Pons (tissue), 1 donor: Measurements from ENCODE around the gene LILRB2.
"Not testable (repeated sequence)": the region's sequence is repeated elsewhere in the genome, so short reads cannot be mapped to it uniquely, and the experiment has no call there.

ENCODE experiments used
- DNase-seq: peaks from one replicate; pipeline ENCODE4 v3.0.0-alpha.2; 2016; ENCODE audit warnings: low spot score

LILRB2 gene

DNA sequence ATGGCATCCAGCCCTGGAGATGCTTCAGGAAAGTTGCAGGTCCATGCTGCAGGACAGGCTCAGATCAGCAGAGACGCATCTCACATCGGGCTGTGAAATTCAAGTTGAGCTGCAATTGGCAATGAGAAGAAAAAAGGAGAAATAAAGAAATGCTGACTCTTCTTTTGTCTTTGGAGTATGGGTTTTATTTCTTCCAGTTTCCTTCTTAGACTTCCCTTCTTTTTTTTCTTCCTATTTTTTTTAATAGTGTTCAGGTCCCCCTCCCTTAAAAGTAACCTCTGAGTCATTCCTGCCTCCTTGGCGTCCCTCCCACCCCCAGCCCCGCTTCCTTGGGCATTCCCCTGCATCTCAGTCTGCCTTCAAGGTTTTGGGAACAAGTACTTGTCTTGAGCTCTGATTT is 9.3 kb downstream of the LILRB2 start:
- peak; percentile 11 for DNase-seq

DNA sequence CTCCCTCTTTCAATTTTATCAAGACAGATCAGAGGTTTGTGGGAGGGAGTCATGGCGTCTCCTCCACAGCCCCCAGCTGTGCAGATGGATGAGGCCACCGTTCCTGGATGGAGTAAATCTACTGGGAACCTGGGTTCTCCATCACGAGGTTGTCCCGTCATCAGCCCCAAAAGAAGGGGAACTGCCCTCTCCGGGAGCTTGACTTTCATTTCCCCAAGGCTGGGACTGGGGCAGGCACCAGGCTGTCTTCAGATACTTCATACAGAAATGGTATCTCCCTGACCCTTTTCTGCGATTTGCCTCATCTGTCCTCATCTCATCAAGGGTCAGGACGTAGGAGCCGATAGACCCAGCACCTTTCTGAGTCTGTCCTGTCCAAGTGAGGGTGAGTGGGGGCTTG is 9.8 kb downstream of the LILRB2 start:
- DNase-seq = peak; percentile 60

DNA sequence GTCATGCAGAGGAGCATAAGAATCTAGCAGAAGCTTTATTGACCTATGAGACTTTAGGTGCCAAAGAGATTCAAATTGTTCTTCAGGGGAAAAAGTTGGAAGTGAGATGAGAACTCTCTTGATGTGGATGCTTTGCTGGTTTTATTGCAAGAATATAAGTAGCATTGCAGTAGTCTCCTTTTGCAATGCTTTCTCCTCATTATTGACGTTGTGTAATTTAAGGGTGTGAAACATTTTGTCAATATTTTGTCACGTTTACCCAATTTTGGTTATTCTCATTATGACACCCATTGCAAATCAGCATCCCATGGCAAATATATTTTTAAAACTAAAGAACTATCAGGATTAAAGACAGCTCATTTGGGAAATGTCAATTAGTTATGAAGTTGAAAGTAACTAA is 12.0 kb downstream of the LILRB2 start:
- no peak for DNase-seq

DNA sequence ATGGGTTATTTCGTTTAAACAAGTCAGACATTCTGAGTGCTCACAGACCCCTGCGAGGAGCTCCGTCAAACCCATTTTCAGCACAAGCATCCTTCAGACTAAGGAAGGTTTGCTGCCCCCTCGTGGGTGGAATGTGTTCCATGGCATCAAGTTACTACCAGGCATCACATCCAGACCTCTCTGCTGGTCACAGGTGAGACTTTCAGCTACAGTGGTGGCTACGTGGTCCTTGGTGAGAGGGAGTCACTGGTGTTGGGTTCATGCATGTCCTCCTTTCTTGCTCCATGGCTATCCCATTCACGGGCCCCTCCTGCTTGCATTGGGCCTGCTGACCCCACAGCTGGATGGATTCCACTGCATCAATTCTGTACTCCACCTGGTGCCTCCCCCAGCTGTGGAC is 14.8 kb downstream of the LILRB2 start:
- DNase-seq = peak; percentile 46

DNA sequence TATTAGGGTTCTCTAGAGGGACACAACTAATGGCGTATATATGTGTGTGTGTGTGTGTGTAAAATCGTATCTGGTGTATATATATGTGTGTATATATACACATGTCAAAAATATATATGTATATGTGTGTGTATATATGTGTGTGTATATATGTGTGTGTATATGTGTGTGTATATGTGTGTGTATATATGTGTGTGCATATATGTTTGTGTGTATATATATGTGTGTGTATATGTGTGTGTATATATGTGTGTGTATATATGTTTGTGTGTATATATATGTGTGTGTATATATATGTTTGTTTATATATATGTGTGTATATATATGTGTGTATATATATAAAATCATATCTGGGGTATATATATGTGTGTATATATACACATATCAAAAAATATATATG is 18.4 kb downstream of the LILRB2 start:
- no peak for DNase-seq

DNA sequence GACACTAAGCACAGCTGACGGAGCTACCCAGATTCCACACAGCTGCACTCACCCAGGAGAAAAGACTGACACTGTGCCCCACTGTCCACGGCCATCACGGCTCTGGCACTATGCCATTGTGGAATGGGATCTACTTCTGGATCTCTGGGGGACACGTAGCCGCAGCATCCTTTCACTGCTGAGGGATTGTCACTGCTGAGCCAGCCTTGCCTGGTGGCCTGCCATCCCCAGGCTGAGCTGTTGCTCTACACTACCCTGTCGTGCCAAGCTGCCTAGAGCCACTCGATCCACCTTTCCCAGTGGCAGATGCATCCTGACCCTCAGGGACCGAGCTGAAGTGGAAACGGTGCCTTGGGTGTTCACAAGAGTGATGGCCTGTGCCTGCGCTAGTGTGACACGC is 18.8 kb downstream of the LILRB2 start:
- no peak for DNase-seq

DNA sequence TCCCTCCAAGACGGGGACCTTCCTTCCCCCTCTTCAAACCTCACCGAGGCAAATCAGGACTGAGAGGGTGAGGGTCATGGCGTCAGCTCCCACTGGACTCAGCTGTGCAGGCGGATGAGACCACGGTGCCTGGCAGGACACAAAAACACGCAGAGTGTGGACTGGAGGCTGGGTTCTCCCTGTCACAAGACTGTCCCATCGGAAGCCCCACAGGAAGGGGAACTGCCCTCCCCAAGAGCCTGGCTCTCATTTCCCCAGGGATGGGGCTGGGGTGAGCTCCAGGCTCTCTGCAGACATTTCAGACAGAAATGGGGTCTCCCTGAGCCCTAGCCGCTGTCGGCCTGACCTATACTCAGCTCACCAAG is 23.8 kb downstream of the LILRB2 start, which contains the start of gene LILRB5:
Gene LILRB5 (minus strand): TSS at position 158 of the 365 bp plus-strand sequence. CDS start 80 bp downstream, at position 78.
- DNase-seq = no peak

DNA sequence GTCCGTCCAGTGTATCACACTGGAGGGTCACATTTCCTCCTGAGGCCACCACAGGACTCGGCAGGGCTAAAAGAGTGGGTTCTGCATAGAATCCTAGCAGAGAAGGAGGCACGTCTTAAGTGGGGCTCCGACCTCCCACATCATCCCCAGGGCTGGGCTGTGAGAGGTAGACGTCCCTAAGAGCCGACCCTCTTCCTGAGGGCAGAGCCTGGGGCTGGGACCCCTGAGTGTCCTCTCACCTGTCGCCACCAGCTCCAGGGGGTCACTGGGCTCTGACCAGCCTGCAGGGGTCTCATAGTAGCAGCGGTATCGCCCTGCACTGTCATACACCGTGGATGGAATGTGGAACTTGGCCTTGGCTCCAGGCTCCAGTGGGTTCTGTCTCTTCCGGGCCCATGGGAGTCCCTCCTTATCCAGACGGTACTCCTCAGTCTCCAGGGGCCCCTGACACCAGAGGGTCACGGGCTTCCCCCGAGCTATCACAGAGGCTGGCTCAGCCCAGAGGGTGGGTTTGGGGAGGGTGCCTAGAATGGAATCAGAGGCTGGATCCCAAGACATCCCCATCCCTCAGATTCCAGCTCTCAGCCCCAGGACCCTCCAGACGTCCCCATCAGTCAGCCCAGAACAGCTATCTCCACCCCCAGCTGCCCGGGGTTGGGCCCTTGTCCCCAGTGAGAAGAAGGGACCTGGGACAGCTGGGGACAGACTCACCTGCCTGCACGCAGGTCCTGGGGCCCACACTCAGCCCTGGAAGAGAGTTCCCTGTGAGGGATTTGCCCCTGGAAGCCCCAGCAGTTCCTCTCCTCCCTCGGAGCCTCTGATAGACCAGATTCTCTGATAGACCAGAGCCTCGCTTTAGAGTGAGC is 24.4 kb downstream of the LILRB2 start:
- no peak for DNase-seq

DNA sequence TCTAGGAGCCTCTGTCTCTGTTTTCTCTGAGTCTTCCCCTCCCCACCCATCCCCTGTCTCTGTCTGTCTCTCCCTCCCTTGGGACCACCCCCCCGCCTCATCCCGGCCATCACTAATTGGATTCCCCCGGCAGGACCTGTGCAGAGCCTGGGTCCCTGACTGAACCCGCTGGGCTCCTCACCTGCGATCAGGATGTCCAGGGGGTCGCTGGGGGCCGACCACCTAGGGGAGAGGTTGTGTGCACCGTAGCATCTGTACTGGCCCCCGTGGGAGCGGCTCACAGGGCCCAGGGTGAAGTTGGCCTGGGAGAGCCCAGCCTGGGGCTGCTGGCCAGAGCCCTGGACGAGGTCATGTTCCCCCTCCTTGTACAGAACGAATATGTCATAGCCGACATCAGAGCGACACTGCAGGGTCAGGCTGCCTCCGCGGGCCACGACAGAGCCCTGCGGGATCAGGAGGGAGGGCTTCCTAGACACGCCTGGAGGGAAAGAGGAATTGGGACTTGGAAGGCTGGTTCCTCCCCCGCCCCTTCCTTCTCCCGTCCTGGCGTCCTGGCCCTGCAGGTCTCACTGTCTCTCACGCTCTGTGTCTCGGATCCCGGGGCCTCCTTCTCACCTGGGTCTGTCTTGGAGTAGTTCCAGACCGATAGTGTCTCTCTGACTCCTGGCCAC is 25.7 kb downstream of the LILRB2 start:
- DNase-seq = no peak

DNA sequence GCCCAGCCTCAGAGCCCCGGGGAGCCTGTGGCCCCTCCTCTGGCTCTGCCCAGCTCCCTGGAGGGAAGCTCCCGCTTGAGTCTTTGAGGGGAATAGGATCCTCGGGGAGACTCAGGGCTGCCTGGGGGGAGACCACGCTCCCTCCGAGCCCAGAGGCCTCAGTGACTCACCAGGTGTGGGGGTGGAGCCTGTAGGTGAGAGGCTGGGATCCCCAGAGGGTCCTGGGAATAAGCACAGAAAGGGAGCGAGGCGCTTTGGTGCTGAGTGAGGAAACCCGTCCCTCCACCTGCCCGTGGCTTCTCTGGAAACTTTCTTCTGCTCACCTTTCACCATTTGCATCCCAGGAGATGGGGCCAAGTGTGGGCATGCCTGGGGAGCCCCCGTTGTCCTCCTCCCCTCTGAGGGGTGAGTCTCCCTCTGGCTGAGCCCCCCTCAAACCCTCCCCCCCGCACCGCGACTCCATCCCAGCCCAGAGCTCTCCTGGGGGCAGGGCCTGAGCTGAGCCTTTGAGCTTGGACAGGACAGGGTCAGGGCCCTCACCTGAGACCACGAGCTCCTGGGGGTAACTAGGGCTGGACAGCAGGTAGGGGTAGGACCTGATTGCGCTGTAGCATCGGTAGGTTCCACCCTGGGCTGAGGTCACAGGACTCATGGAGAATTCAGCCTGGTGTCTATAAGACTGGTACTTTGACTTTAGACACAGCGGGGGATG is 26.6 kb downstream of the LILRB2 start:
- no peak for DNase-seq

DNA sequence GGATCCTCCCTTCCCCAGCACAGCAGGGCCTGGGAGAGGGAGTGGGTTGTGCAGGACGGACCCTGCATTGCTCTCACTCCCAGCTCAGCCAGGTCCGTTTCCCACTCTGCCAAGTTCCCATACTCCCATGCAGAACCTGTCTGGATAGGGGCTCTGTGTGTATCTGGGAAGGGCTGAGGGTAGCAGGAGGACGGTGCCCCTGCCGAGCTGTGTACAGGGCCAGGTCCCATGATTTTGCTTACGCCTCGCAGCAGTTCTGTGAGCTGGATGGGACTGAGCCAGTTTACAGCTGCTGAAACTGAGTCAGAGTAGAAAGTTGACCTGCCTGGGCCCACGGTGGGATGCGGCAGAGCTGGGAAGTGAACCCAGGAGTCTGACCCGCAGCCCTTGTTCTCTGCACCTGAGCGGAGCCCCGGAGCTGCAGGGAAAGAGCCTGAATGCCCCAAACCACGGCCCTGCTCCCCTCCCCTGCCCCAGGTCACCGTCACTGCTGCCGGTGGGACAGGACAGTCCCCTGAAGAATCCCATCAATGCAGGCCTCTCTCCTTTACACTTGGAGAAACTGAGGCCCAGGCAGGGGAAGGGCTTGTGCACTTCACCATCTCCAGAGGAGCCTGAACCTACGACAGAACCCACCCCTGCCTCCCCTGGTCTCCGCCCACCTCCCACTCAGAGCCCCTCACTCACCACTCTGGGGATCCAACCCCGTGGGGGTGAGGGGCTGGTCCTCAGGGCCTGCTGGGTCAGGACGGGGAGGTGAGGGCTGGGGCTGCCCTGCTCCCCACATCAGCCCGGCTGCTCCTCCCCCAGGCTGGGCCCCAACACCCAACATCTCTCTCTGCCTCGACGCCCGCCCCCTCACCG is 27.3 kb downstream of the LILRB2 start:
- no peak for DNase-seq

DNA sequence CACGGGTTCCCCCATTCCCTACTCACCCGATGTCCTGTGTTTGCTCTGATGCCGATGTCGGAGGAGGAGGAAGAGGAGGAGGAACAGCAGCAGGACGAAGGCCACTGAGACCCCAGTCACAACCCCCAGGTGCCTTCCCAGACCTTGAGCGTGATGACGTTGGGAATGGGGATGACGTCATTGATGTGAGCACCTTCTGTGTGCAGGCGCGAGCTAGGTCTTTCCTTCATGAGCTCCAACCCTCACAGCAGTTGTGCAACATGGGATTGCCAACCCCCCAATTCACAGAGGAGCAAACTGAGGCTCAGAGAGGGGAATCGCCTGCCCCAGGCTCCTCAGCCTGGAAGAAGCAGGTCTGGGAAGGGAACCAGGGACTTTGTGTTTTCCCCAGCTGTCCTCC is 28.1 kb downstream of the LILRB2 start:
- DNase-seq = no peak

DNA sequence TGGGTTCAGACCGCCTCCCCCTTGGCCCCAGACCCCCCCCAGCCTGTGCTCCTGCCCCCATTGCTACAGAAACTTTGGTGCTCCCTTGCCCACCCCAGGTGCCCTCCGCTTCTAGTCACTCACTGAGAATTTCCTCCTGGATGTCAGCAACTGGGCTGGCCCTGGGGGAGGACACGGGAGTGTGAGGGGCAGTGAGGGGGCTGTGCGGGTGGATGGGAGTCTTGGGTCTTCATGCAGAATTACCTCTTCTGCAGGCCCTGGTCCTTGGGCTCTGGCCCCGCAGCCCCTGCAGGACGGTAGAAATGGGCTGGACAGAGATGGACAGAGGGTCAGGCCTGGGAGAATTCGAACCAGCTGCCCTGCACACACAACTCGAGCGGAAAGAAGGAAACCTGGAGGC is 28.7 kb downstream of the LILRB2 start:
- no peak for DNase-seq

DNA sequence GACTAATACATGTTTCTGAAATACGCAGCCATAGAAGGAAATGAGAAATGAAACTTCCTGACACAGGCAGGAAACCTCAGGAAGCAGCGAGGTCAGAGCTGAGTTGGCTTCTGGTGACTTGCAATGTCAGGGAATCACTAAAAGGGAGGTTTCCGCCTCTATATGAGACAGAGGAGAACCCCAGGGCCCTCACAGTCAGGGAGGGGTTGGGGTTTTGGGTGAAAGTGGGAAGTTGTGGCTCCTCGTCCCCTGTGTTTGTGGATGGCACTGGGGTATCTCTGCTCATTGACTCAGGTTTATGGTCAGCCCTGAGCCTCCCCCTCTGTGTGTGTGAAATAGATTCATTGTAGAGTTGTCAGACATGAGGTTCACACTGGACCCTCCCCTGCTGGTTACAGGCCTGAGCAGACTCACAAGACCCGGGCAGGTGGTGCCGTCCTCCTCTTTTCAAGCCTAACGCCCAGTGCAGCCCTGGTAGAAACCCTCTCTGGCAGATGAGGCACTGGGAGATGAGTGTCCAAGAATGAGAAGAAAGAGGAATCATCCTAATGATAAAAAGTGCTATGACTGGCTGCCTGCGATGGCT is 32.8 kb downstream of the LILRB2 start:
- peak; percentile 80 for DNase-seq

DNA sequence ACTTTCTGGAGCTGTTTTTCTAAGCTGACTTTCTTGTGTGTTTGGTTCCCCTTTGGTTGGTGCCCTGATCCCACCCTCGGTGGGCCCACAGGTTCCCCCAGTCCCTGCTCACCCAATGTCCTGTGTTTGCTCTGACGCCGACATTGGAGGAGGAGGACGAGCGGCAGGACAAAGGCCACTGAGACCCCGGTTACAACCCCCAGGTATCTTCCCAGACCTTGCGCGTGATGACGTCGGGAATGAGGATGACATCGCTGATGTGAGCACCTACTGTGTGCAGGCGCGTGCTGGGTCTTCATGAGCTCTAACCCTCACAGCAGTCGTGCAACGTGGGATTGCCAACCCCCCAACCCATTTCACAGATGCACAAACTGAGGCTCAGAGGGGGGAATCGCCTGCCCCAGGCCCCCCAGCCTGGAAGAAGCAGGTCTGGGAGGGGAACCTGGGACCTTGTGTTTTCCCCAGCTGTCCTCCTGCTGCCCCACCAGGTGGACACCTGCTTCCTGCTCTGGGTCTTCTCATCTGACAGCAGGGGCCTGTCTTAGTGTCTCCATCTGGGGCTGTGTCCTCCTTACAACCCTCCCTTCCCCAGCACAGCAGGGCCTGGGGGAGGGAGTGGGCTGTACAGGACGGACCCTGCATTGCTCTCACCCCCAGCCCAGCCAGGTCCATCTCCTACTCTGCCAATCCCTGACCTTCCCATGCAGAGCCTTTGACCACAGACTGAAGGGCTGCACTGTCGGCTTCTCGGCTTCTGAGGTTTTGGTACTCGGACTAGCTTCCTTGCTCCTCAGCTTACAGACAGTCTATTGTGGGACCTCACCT is 33.6 kb downstream of the LILRB2 start:
- no peak for DNase-seq

DNA sequence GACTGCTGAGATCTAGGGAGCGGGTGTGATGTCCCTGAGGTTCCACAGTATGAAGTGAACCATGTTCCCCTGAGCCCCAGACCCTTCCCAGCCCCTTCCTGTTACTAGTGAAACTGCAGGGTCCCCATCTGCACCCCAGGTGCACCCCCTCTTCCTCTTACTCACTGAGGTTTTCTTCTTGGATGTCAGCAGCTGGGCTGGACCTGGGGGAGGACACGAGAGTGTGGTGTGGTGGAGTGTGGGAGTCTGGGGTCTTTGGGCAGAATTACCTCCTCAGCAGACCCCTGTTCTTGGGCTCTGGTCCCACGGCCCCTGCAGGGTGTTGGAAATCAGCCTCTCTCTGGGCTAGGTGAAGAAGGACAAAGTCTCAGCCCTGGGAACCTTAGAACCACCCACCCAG is 35.0 kb downstream of the LILRB2 start:
- no peak for DNase-seq

DNA sequence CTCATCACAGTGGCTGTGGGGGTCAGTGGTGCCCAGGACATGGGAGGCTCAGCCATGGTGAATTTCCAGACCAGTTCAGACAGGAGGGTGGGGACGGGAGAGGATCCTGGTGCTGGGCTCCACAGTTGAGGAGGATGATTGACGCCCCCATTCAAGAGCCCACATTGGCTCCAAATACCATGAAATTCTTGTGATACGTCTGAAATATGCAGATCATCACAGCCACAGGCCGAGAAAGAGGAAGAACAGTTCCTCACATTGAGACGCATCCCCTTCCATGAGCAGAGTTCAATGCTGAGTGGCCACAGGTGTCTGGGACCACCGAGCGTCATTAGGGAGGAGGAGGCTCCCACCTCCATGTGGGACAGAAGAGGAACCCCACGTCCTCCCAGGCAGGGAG is 37.1 kb downstream of the LILRB2 start:
- DNase-seq = not testable (repeated sequence)

DNA sequence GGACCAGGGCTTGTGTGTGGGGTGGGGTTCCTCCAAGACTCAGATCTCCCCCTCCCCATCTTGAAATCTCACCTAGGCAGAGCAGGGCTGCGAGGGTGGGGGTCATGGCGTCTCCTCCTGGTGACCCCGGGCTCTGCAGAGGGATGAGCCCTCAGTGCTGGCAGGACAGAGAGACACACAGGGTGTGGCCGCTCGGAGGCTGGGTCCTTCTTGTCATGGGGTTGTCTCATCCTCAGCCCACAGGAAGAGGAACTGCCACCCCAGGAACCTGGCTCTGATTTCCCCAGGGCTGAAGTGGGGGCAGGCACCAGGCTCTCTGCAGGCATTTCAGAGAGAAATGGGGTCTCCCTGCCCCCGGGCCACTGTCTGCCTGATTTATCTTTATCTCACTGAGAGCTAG is 38.3 kb downstream of the LILRB2 start, which contains the start of gene LILRA6:
Gene LILRA6 (minus strand): TSS at position 145 of the 400 bp plus-strand sequence.
- DNase-seq = not testable (repeated sequence)

DNA sequence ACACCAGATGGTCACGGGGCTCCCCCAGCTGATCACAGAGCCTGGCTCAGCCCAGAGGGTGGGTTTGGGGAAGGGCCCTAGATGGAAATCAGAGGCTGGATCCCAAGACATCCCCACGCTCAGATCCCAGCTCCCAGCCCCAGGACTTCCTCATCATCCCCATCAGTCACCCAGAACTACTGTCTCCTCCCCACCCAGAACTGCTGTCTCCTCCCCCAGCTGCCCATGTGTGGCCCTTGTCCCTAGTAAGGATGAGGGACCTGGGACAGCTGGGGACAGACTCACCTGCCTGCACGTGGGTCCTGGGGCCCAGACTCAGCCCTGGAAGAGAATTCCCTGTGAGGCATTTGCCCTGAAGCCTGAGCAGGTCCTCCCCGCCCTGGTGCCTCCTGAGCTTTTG is 38.7 kb downstream of the LILRB2 start:
- not testable (repeated sequence) for DNase-seq
